Hematopoietic multipotent progenitor cell treated with erythropoietin and hydrocortisone succinate and interleukin-3 and kit ligand, for 6 days (in vitro differentiated cells): ENCODE results near the gene APRT.
"Not testable (repeated sequence)": the region's sequence is repeated elsewhere in the genome, so short reads cannot be mapped to it uniquely, and the experiment has no call there.

Experiments
- DNase-seq: peaks from one replicate; pipeline ENCODE4 v3.0.0-alpha.2; 2015

APRT gene

DNA sequence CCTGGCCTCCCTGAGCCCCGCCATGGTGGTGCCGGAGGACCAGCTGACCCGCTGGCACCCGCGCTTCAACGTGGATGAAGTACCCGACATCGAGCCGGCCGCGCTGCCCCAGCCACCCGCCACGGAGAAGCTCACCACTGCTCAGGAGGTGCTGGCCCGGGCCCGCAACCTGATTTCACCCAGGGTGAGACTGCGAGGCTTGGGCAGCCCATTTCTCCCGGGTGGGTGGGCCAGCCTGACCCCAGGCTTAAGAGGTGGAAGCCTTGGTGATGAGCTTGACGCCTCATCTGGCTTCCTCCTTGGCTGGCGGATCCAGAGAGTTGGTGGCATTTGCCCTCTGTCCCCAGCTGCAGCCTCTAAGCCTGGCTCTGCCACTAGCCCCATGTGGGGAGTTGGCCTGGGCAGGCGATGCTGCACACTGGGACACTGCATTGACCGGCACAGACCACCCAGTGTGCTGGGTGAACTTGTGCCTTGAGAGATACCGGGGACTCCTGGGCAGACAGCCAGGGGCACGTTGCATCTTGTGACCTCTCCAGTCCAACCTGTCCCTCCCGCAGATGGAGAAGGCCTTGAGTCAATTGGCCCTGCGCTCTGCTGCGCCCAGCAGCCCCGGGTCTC lies 5.1 kb downstream of the APRT start:
- peak; percentile 65 for DNase-seq

DNA sequence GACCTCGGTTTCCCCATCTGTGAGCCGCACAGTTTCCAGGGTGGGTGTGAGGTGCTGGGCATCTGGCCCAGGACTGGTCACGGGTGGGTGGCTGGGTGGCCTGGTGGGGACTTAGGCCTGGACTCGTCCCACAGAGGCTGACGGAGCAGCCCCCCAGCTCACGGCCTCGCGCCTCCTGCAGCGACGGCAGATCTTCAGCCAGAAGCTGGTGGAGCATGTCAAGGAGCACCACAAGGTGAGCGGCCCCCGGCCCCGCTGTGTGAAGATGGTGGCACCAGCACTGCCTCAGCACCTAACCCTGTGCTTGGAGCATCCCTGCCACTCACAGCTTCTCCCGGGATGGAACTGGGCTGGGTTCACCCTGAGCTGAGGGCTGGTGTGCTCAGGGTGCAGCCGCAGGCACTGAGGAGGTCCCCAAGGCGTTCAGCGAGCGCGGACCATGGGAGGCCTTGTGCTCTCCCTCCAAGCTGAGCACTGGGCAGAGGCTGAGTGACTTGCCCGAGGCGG lies 5.8 kb downstream of the APRT start:
- DNase-seq, result no peak

DNA sequence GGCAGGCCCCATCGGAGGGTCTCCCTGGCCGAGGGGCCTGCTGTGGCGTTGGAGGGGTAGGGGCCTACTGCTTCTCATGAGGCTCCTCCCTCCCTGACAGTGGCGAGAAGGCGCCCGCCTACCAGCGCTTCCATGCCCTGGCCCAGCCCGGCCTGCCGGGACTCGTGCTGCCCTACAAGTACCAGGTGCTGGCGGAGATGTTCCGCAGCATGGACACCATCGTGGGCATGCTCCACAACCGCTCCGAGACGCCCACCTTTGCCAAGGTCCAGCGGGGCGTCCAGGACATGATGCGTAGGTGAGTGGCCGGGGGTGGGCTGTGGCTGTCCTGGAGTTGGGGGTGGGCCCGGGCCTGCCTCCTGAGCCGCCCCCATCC lies 6.4 kb downstream of the APRT start:
- DNase-seq, result no peak

DNA sequence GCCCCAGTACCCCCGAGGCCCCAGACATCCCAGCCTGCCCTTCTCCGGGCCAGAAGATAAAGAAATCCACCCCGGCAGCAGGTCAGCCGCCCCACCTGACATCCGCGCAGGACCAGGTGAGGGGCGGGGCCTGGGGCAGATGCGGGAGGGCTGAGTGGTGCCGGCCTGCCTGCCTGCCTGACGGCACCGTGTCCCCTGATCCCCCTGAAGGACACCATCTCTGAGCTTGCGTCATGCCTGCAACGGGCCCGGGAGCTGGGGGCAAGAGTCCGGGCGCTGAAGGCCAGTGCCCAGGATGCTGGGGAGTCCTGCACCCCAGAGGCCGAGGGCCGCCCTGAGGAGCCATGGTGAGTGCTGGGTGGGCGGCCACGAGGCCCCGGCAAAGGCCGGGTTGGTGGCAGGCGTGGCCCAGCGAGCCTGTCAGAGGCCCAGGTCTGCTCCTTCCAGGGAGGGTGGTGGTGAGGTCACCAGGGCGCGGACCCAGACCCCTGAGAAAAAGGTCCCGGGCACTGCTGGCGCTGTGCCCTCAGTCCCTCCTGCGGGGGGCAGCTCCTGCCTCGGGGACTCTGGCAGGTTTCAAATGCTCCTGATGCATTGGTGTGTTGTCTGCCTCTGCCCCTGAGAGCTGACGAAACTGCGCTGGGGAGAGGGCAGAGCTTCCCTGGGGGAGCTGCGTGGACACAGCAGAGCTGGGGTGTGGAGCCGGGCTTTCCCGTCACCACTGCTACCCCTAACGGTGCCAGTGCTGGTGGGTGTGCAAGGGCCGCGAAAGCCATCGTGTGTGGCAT lies 7.0 kb downstream of the APRT start:
- peak; percentile 41 for DNase-seq

DNA sequence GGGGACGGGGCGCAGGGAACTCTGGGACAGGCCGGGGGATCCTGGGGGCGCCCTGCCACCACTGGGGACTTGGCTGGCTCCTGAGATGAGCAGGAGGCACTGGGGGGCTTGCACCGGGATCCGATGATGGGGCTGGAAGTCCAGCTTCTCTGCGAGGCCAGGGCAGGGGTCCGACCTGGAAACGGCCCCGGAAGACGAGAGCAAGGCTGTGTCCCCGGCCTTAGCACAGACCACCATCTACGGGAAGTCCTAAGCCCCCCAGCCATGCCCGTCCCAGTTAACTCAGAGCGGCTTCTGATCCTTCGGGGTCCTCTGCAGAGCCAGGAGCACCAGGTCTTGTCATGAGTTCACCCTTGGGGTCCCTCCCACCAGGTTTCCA lies 7.6 kb downstream of the APRT start:
- no peak for DNase-seq

DNA sequence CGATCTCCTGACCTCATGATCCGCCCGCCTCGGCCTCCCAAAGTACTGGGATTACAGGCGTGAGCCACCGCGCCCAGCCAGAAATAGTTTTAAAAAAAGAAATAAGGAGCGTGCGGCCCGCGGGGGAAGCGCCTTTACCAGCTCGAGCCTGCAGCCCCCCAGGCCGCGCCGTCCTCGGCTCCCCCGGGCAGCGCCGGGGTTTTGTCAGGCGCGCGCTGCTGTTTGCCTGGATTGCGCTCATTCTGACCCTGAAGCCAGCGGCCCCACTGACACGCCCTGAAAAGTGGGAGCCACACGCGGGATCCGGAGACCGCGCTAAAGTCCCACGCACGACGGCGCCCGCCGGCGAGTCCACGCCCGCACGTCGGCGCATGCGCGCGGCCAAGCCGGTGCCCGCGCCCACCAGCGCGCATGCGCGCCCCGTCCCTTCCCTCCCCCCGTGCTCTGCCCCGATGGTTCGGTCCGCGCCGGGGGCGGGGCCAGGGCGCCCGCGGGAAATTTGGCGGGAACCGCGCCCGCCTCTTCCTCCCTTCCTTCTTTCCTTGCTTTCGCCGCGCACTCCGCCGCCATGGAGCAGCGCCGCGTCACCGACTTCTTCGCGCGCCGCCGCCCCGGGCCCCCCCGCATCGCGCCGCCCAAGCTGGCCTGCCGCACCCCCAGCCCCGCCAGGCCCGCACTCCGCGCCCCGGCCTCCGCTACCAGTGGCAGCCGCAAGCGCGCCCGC lies 8.3 kb downstream of the APRT start, which contains the start of gene CDT1:
CDT1 (plus strand) TSS at position 526 of the 724 bp plus-strand sequence; CDS start at position 569, 43 bp downstream.
- peak; percentile 91 for DNase-seq

DNA sequence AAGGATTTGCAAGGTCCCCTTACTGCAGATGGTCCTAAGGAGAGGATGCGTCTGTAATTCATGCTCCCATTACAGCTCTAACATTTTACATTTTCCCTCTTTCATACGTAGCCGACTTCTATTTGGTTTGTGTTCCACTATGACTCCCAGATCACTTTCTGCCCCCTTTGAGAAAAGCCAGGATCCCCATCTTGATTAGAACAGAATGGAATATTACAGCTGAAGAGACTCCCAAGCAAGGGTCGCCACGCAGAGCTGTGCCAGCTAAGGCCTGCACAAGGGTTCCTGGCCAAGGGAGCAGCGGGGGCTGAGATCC lies 11.5 kb downstream of the APRT start:
- DNase-seq, result no peak

DNA sequence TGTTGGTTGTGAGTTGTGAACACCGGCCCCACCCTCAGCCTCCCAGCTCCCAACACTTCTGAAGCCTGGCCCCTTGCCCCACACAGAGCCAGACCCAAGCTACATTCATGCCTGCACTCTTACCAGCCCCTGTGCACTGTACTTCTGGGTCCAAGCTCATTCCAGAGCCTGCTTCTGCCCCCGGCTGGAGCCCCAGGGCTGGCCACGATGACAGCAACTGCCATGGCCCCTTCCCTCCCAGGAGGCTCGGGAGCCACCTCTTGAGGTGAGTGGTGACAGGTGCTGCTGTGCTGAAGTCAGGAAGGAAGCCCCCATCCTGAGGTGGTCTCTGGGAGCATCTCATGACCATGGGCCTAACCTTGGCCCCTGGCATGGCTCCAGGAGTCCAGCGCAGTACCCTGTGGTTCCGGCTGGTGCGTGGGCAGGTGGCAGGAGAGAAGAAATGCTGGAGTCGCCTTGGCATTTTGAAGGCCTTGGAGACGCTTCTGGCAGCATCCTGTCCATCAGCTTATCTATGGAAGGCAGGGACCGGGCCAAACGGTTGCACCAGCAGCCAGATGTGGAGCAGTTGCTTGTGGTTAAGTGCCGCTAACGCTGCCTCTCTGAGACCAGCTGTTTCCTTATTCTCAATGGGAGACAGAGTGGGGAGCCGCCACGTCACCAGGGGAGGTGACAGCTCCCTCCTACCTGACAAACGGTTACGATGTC lies 12.0 kb downstream of the APRT start:
- peak; percentile 99 for DNase-seq

DNA sequence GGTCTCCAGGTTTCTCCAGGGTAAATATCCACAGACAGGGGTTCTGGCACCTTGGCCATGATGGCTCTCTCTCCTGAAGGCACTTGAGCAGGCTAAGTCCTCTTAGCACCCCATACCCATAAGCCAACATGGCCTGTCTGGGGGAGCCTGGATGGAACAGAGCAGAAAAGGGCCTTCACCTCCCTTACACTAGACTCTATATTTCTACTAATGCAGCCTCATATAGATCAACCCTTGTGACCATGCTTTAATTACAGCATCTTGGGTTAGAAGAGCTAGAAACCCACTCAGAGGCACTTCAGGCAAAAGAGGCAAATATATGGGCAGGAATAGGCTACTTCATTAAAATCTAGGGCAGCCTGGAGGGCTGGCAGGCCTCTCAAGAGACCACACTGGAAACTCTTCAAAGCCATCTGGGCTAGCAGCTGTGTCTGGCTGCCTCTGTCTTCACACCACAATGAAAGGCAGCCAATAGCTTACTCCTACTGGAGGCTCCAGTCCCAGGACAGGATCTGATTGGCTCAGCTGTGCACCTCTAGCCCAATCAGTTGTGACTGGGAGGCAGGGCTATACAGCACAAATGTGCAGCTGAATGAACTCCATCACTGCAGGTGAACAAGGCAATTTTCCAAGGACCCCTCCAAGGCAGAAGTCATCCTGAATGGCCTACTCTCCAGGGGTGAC lies 12.8 kb downstream of the APRT start:
- DNase-seq, result peak; percentile 90

DNA sequence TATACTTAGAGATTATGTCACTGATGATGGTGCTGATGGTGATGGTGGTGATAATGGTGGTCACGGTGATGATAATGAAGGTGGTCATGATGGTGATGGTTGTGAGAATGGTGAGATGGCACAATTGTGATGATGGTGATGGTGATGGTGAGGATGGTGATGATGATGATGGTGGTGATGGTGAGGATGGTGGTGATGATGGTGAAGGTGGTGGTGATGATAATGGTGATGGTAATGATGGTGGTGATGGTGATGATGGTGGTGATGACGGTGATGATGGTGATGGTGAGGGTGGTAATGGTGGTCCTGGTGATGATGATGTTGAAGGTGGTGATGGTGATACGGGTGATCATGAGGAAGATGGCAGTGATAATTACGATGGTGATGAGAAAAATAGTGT lies 13.7 kb downstream of the APRT start:
- peak; percentile 7 for DNase-seq

DNA sequence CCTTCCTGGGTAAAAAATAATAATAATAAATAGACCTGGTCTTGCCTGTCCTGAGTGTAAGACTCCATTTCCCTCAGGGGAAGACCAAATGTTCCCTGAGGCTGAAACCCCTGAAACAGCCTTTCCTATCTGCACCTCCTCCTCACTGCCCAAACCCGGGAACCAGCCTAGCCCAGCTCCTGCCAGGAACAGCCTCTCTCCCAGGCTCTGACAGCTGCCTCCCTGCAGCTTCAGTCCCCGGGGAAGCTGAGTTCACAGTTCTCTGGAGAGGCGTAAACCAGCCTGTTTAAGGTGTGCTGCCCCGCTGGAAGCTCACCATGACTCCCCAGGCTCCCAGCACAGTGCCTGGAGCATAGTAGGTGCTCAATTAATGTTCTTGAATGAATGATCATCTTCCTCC lies 15.4 kb downstream of the APRT start:
- no peak for DNase-seq

DNA sequence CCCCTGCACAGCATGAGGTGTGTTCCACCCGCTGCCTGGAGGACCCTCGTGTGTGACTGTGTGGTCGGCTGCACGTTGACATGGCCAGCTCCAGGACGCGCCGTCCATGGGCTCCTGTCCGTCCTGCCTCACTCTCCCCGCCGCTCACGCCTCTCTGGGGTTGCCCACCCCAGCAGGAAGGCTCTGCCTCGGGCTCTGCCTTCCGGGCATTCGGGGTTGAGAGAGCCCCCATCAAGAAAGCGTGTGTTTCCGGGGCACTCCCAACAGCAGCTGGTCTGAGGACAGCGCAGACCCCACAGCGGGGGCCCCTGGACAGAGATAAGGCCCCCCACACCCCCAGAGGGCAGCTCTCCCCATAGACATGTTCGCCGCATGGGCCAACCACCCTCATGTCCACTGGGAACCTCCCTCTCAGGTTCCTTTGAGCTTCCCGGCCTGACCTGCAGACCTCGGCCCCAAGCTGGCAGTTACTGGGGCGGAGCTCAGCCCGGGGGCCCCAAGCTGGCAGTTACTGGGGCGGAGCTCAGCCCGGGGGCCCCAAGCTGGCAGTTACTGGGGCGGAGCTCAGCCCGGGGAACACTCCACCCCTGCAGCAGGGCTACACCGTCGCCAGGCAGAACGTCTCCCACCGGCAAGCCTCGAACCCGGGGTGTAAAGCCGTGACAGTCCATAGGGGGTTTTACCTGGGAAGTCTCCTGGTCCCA lies 18.3 kb downstream of the APRT start:
- peak; percentile 86 for DNase-seq

DNA sequence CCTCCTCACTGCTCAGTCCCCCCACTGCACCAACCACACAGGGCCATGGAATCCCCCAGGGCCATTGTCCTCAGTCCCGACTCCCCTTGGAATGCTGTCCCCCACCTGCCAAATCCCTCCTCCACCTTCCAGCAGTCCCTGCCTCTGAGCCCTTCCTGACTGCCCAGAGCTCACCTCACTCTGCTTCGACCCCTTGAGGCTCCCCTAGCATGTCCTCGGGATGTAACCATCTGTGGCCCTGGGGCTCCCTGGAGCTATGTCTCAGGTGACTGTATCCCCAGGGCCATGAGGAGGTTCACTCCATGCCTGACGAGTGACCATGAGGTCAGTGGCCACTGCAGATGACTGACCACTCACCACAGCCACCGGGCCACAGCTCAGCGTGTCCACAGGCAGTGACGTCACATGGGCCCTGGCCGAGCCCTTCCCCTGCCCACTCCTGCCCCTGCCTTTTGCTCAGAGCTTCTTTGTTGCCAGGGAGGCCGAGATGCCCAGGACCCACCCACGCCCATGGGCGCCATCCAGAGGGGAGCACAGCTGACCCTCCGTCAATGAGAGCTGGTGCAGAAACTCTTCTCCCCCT lies 19.0 kb downstream of the APRT start:
- DNase-seq, result peak; percentile 44

DNA sequence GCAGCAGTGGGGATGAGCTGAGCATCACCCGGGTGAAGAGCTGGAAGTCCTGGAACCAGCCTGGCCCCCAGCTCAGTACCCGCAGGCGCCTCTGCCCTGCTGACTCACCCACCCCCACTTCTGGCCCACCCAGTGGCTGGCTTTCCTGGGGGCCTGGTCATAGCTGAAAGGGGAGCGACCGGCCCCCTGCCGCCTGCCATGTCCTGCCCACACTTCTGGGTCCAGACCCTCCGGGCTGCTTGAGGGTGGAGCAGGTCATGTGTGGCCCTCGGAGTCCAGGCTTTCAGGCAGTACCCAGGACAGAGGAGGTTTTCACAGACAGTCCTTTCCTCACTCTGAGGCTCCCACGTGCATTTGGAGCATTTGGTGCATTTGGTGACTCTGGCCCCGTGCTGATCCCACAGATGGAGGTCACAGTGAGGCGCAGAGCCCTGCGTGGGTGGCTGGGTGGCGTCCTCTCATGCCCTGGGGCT lies 19.6 kb downstream of the APRT start:
- DNase-seq, result peak; percentile 74

DNA sequence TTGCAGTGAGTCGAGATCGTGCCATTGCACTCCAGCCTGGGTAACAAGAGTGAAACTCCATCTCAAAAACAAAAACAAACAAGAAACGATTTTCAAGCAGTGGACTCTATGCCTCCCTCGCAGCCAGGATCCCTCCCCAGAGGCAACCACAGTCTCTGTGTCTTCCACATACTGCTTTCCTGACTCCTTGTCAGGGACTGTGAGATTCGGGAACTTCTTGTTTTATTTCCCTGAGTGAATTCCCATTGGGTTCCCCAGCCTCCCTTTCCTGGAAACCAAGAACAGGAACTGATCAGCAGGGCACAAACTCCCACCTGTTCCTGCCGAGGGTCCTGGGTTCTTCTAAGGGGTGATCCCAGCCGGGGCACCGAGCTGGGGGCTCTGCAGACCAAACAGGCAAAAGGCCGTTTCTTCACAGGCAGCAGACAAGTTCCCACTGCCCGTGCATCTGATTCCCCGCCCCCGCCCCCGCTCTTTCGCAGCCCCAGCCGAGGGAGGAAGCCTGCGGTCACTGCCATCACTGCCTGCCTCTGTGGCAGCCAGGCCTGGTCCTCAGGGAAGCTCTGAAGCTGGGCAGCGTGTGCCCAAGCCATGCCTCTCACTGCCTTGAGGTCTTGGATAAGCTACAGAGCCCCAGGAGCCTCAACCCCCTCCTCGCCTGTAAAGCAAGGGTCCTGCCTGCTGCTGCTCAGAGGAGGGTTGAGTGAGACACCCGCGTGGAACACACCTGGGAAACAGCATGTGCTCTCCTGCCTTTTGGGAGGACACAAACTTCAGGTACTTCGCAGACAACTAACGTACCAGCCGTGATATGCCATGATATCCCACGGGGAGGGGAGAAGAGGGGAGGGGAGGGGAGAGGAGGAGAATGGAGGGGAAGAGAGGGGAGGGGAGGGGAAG lies 21.2 kb downstream of the APRT start:
- peak; percentile 89 for DNase-seq

DNA sequence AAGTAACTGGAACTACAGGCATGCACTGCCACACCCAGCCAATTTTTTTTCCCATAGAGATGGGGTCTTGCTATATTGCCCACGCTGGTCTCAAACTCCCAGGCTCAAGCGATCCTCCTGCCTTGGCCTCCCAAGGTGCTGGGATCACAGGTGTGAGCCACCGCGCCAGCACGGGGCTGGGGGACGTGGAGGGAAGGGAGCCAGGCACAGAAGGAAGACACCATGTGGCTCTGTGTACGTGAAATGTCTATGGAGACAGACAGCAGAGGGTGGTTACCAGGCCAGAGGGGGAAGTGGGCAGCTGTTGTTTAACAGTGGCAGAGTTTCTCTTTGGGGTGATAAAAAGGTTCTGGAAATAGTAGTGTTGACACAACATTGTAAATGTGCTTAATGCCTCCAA lies 22.1 kb downstream of the APRT start:
- peak; percentile 78 for DNase-seq

DNA sequence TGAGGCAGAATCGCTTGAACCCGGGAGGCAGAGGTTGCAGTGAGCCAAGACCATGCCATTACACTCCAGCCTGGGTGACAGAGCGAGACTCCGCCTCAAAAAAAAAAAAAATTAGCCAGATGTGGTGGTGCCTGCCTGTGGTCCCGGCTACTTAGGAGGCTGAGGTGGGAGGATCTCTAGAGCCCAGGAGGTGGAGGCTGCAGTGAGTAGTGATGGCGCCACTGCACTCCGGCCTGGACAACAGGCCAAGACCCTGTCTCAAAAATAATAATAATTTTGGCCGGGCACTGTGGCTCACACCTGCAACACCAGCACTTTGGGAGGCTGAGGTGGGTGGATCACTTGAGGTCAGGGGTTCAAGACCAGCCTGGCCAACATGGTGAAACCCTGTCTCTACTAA lies 23.0 kb downstream of the APRT start:
- DNase-seq, result not testable (repeated sequence)

DNA sequence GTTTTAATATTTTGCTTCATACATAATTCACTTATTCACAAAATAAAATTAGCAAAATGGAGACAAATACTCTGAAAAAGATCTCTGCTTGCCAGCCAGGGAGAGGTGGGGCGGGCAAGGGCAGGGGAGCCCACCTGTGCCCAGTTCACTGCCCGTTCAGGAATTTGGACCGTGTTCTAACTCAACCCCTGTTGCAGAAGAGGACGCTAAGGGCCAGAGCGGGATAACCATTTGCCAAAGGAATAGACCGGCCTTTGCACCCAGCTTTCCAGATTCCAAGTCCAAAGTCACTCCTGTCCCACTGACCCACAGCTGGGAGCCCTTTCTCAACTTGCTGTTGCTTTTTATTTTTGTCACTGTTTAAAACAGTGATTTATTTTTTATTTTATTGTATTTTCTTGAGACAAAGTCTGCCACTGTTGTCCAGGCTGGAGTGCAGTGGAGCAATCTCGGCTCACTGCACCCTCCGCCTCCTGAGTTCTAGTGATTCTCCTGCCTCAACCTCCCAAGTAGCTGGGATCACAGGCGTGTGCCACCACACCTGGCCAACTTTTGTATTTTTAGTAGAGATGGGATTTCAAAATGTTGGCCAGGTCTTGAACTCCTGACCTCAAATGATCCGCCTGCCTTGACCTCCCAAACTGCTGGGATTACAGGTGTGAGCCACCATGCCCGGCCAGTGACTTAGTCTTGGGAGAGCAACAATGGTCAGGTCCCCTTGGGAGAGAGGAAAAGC lies 24.0 kb downstream of the APRT start:
- DNase-seq, result no peak

DNA sequence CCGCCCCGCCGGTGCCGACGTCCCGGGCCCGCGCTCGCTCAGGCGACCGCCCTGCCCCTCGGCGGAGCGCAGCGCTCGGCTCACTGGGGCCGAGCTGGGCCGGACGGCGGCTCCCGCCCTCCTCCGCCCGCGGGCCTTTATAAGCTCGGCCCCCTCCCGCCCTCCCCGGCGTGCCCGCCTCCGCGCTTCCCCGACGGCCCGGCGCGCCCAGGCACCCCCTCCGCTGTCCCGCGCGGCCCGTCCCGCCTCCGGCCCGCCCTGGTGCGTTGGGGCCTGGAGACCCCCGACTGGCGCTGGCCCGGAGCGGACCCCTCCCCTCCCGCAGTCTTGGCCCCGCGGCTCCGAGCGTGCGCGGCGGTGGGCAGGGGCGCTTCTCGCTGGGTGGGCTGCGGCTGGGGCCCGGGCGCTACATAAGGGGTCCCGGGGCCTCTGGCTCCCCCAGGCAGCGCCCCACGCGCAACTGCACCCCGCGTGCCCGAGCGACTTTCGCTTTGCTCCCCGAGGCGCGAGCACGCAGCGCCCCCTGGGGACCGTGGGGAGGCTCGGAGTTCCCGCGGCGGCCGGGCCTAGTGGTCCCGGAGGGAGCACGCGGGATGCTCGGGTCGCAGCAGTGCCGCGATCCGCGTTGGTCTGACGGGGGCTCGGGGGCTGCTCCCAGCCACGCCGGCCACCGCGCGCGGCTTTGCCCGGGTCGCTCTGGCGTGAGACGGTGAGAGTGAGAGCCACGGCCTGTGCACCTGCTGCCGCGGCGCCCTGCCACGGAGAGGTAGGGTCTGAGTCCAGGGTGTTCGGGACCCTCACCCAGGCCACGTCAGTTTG lies 26.4 kb downstream of the APRT start, which contains the start of gene PIEZO1:
PIEZO1 (minus strand) TSS at position 115 of the 819 bp plus-strand sequence. CDS start 256 bp downstream, outside the sequence.
- DNase-seq, result peak; percentile 75
